BLaER1 treated with 17β-estradiol and CSF1 and Interleukin-3, amounts not matched to agents 10 nM and 100 nM (cell line): ENCODE data around the gene GLYATL3.
A peak's percentile ranks its signal among the peaks of the same experiment; 100 is the strongest.

Source experiments
- H3K27ac ChIP-seq, 11 experiments: shearing (Covaris generic); formaldehyde crosslinking; 2 replicates each; pipeline ENCODE4 v1.8.1; 2022
- H3K27me3 ChIP-seq, 11 experiments: shearing (Covaris generic); formaldehyde crosslinking; 2 replicates each; pipeline ENCODE4 v1.8.1; 2022
- H3K36me3 ChIP-seq, 11 experiments: shearing (Covaris generic); formaldehyde crosslinking; 2 replicates each; pipeline ENCODE4 v1.8.1; 2022
- H3K4me1 ChIP-seq, 10 experiments: shearing (Covaris generic); formaldehyde crosslinking; 2 replicates each; pipeline ENCODE4 v1.8.1; 2022
- H3K4me2 ChIP-seq, 11 experiments: shearing (Covaris generic); formaldehyde crosslinking; 2 replicates each; pipeline ENCODE4 v1.8.1; 2022
- H3K4me3 ChIP-seq, 10 experiments: shearing (Covaris generic); formaldehyde crosslinking; 2 replicates each; pipeline ENCODE4 v1.8.1; 2022
- H3K9ac ChIP-seq, 11 experiments: shearing (Covaris generic); formaldehyde crosslinking; 2 replicates each; pipeline ENCODE4 v1.8.1; 2022
- H3K9me3 ChIP-seq, 11 experiments: shearing (Covaris generic); formaldehyde crosslinking; replicated peaks in 1 of 11; 2 replicates each; pipeline ENCODE4 v1.8.1; 2022
- H4K20me1 ChIP-seq, 11 experiments: shearing (Covaris generic); formaldehyde crosslinking; 2 replicates each; pipeline ENCODE4 v1.8.1; 2022
- Cebpa-rat ChIP-seq, 11 experiments: shearing (Covaris generic); IDR thresholded peaks; 2 replicates each; pipeline ENCODE4 v1.8.1; 2022

GLYATL3 gene

DNA sequence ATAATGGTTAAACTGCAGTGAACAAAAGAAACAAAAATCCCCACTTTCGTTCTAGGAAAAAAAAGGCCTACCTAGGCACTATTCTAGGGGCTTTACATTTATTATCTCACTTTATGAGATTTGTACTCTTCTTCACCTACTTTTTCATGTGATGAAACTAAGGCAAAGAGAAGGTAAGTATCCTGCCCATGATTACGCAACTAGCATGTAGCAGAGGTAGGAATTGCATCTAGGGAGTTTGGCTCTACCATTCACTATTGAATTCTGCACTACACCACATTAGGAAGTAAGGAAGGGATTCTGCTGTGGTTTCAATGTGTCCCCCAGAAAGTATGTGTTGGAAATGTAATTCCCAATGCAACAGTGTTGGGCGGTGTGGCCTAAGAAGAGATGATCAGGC, 39.4 kb downstream of the GLYATL3 start:
- Histone ChIP-seq H3K9ac (no peak overlapping the region), H3K36me3 (no peaks in the 10 kb centered on the region), H3K9me3 (no peaks in the 10 kb centered on the region), H3K27ac (no peak overlapping the region), H3K4me3 (no peak overlapping the region), H4K20me1 (no peaks in the 10 kb centered on the region), H3K27me3 (no peaks in the 10 kb centered on the region), H3K4me1 (peaks cover 0 to 28% (median 3%) of the 10 kb centered on the region in 10 experiments; a peak in 9 of 20 replicates), H3K4me2 (peak overlapping the region in 6 of 11 experiments; percentile 6 to 40 (median 17); a peak in 7 of 22 replicates)
- TF ChIP-seq Cebpa-rat (IDR thresholded peaks at IDR 0.05): peak in 6 of 11 experiments; percentile 11 to 64 (median 56); a peak in 6 of 22 replicates

DNA sequence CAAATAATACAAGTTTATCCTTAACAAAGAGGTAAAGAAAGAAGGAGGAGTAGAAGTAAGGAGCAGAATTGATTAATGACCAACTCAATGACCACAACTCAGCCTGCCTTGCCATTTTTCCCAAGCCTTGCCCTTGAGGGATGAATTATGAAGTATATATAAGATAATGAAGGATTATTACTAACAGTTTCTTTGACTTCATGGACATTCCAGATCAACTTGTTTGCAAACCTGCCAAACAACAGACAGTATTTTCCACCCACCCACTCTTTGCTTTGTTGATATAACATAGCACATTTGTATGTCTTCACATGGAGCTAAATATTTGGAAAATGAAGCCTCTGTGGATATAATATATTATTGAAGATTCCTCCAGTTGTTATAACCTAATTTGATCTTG, 40.9 kb downstream of the GLYATL3 start:
- peaks cover 0 to 28% (median 3%) of the 10 kb centered on the region in 10 experiments; a peak in 9 of 20 replicates for H3K4me1 ChIP-seq
- no peak overlapping the region for H3K9ac ChIP-seq
- no peaks in the 10 kb centered on the region for H4K20me1 ChIP-seq
- no peak for TF ChIP-seq Cebpa-rat (IDR thresholded peaks at IDR 0.05)
- no peak overlapping the region for H3K4me2 ChIP-seq
- H3K27me3 ChIP-seq: no peaks in the 10 kb centered on the region
- H3K4me3 ChIP-seq: no peak overlapping the region
- H3K9me3 ChIP-seq: no peaks in the 10 kb centered on the region
- H3K27ac ChIP-seq: no peak overlapping the region
- H3K36me3 ChIP-seq: no peaks in the 10 kb centered on the region

DNA sequence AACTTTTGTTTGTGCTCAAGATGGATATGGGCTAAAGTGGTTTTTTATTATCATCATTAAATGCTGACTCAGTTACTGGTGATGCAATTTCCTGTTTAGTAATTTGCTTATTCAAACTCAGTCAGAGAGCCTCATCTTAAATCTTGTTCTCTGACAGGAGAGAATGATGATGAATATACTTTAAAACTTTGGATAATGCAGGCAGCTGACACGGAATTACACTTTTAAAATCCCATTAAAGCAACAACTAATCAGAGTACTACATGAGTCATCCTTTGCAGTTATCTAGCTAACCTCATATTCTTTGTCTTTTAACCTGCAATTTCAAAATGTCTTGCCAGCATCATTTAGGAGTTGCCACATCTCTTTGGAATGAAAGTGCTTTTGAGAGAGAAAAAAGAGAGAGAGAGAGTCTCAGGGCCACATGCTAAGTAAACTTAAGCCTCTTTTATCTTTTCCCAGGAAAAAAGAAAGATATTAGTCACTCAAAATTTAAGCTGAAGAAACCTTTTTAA, 41.5 kb downstream of the GLYATL3 start:
- Histone ChIP-seq H3K4me3 (no peak overlapping the region), H3K27ac (peak overlapping the region in 1 of 11 experiments; percentile 4; a peak in 1 of 22 replicates), H3K4me1 (peaks cover 0 to 28% (median 3%) of the 10 kb centered on the region in 10 experiments; a peak in 9 of 20 replicates), H3K9ac (no peak overlapping the region), H3K4me2 (peak overlapping the region in 5 of 11 experiments; percentile 31 to 55 (median 45); a peak in 8 of 22 replicates), H3K27me3 (no peaks in the 10 kb centered on the region), H3K9me3 (no peaks in the 10 kb centered on the region), H3K36me3 (no peaks in the 10 kb centered on the region), H4K20me1 (no peaks in the 10 kb centered on the region)
- no peak for TF ChIP-seq Cebpa-rat (IDR thresholded peaks at IDR 0.05)

DNA sequence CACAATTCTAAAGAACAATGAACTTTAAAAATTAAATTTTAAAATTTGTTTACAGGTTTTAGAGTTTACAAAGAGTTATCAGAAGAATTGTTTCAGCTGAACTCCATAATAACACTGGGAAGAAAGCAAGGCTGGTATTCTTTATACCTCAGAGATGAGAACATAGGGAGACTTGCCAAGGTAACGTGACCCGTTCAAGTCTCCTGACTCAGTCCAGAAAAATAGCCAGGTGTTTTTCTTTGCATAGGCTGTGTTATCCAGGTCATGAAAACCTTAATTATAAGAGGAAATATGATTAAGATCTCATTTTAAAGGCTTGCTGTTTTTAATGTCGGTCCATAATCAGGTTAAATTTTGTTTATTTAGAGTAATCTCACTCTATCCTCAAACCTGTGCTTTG, 42.2 kb downstream of the GLYATL3 start:
- Histone ChIP-seq H3K4me2 (peak overlapping the region in 2 of 11 experiments; percentile 45 to 55; a peak in 4 of 22 replicates), H3K9ac (no peak overlapping the region), H3K9me3 (no peaks in the 10 kb centered on the region), H3K4me3 (no peak overlapping the region), H3K4me1 (peaks cover 0 to 28% (median 3%) of the 10 kb centered on the region in 10 experiments; a peak in 9 of 20 replicates), H3K27ac (0 out of 22 replicates have a peak overlapping the region, but pooled peaks of 1 of the 11 experiments have one; percentile 4), H4K20me1 (no peaks in the 10 kb centered on the region), H3K27me3 (no peaks in the 10 kb centered on the region), H3K36me3 (no peaks in the 10 kb centered on the region)
- no peak for TF ChIP-seq Cebpa-rat (IDR thresholded peaks at IDR 0.05)

DNA sequence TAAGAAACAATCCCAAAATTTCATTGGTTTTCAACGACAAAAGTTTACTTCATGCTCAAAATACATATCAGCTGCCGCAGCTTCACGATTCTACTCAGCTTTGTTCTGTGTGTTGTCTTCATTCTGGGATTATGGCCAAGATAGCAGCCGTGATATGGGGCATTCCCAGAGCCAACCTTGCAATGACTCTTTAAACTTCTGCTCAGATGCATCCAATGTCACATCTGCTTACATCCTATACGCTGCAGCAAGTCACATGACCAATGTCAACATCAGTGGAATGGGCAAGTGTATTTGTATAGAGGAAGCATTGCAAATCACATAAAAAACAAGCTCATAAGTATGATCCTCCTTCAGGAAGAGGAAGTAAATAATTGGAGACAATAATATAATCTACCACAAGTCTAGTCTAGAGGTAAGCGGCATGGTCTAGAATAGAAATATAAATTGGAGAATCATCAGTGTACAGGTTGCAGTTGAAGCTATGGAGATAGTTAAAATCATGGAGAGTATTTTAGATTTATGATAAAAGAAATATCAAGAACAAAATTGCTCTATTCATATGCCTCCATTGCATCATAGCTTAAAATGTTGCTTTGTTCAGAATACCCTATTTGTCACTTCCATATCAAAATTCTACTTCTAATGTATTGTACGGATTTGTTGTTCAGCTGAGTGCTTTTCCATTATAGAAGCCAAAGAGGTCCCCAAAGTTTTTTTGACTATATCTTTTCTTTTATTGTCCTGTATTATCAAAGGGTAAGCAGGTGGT, 43.5 kb downstream of the GLYATL3 start:
- no peaks in the 10 kb centered on the region for H4K20me1 ChIP-seq
- H3K4me2 ChIP-seq: no peak overlapping the region
- no peak overlapping the region for H3K4me3 ChIP-seq
- no peak overlapping the region for H3K9ac ChIP-seq
- no peak overlapping the region for H3K27ac ChIP-seq
- H3K9me3 ChIP-seq: no peaks in the 10 kb centered on the region
- no peaks in the 10 kb centered on the region for H3K36me3 ChIP-seq
- peaks cover 0 to 28% (median 3%) of the 10 kb centered on the region in 10 experiments; a peak in 9 of 20 replicates for H3K4me1 ChIP-seq
- TF ChIP-seq Cebpa-rat (IDR thresholded peaks at IDR 0.05): no peak
- no peaks in the 10 kb centered on the region for H3K27me3 ChIP-seq

DNA sequence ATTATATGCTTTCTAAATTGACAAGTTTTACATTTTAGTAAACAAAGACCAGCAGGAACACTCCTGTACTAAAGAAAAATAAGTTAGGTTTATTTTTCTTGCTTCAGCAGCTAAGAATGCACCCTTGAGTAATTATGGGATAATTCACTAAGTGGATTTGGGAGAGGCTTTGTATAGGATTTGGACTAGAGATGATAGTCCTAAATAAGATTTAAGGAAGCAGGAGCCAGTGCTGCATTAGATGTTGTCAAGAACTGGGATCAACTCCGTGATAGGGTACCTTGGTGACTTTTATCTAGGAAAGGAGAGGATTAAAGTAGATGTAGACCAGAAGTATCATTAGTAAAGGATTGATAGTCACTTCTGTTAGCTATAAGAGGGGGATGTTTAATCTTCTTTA, 46.6 kb downstream of the GLYATL3 start:
- no peak overlapping the region for H3K9ac ChIP-seq
- H3K36me3 ChIP-seq: no peaks in the 10 kb centered on the region
- H3K4me1 ChIP-seq: peaks cover 0 to 7% (median 1%) of the 10 kb centered on the region in 10 experiments; a peak in 8 of 20 replicates
- peaks cover 9 to 14% (median 12%) of the 10 kb centered on the region in 11 experiments for H3K9me3 ChIP-seq
- H3K4me3 ChIP-seq: no peak overlapping the region
- no peak overlapping the region for H3K4me2 ChIP-seq
- H4K20me1 ChIP-seq: no peaks in the 10 kb centered on the region
- no peaks in the 10 kb centered on the region for H3K27me3 ChIP-seq
- no peak for TF ChIP-seq Cebpa-rat (IDR thresholded peaks at IDR 0.05)
- no peak overlapping the region for H3K27ac ChIP-seq

DNA sequence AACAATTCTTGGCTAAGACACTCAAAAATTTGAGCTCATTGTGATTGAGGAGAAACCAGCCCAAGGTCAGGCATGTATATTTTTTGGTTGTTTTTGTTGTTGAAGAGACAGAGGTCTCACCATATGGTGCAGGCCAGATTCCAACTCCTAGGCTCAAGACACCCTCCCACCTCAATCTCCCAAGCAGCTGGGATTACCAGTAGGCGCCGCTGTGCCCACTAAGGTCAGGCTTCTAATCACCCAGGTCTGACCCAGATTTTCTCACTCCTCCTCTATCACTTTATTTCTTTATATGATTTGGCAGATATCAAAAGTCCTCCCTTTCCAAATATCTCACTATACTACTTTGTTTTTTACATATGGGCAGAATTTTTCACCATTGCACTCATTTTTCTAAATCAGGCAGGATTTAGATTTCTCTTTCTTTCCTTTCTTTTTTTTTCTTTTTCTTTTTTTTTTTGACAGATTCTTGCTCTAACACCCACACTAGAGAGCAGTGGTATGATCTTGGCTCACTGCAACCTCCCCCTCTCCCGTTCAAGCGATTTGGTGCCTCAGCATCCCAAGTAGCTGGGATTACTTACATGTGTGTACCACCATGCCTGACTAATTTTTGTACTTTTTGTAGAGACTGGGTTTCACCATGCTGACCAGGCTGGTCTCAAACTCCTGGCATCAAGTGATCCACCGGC, 49.0 kb downstream of the GLYATL3 start:
- no peak overlapping the region for H3K9ac ChIP-seq
- H3K27ac ChIP-seq: no peak overlapping the region
- no peaks in the 10 kb centered on the region for H4K20me1 ChIP-seq
- no peak overlapping the region for H3K4me2 ChIP-seq
- no peaks in the 10 kb centered on the region for H3K36me3 ChIP-seq
- H3K27me3 ChIP-seq: no peaks in the 10 kb centered on the region
- no peak for TF ChIP-seq Cebpa-rat (IDR thresholded peaks at IDR 0.05)
- H3K9me3 ChIP-seq: peaks cover 9 to 16% (median 14%) of the 10 kb centered on the region in 11 experiments
- no peak overlapping the region for H3K4me3 ChIP-seq
- no peaks in the 10 kb centered on the region for H3K4me1 ChIP-seq

DNA sequence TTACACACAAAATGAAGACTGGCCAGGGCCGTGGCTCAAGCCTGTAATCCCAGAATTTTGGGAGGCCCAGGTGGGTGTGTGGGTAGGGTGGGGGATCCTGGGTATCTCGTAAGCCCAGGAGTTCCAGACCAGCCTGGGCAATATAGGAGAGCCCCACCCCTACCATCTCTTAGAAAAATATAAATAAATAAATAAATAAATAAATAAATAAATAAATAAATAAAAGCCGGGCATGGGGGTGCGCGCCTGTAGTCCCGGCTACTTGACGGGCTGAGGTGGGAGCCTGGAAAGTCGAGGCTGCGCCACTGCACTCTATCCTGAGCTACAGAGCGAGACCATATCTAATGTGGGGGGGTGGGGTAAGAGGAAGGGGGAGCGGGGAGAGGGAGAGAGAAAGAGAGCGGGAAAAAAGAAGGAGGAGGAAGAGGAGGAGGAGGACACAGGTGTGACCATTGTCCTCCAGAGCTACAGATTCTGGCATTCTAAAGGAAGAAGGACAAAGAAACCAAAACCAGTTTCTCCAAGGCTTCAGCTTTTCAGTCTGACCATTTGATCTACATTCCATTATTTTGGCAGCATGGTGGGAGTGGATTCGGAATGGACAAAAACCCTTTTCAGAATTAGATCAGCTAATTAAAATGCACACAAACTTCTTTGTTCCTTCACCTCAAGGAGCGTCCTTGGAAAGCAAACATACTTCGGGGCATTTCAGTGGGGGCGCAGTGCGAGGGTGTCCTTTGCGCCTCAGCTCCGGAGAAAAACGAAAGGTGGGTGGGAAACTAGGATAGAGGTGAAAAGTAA, 50.2 kb downstream of the GLYATL3 start:
- Histone ChIP-seq H3K27me3 (no peaks in the 10 kb centered on the region), H3K4me2 (no peak overlapping the region), H4K20me1 (no peaks in the 10 kb centered on the region), H3K27ac (no peak overlapping the region), H3K9me3 (peaks cover 9 to 16% (median 14%) of the 10 kb centered on the region in 11 experiments), H3K4me3 (no peak overlapping the region), H3K36me3 (no peaks in the 10 kb centered on the region), H3K9ac (no peak overlapping the region), H3K4me1 (peaks cover 0 to 7% (median 0%) of the 10 kb centered on the region in 10 experiments; a peak in 2 of 20 replicates)
- no peak for TF ChIP-seq Cebpa-rat (IDR thresholded peaks at IDR 0.05)
